ENCODE measurements around the gene RABGAP1.

Gene RABGAP1

GRCh38 chr9:123108976-123109375 is 168.2 kb downstream of the RABGAP1 start:
- no peak for TF ChIP-seq ZNF561 (tag by site-specific recombination; IDR thresholded peaks at IDR 0.05; ENCODE audit: borderline replicate concordance)
- no peaks in the 10 kb centered on the region for H3K4me1 ChIP-seq (ENCODE audit: control insufficient read depth, insufficient read depth, low read length)
- no peaks in the 10 kb centered on the region for H3K9me3 ChIP-seq (ENCODE audit: control insufficient read depth, insufficient read depth, low read depth, low read length)
- H3K36me3 ChIP-seq (ENCODE audit: control insufficient read depth in 2 of 2, insufficient read depth in 1 of 2, low read length in 2 of 2) = peaks cover 0 to 75% of the 10 kb centered on the region in 2 experiments; a peak in 1 of 3 replicates
- H3K4me3 ChIP-seq (ENCODE audit: low read depth, low read length) = no peak overlapping the region
- ChIA-PET CTCF (interaction anchor here (0.7 kb wide), 1 partner anchor 112 kb away, joined by 3 read pairs; no protein-coding TSS in a partner anchor), POLR2A (no interaction called here)
- no peak overlapping the region for H3K27ac ChIP-seq (ENCODE audit: extremely low read depth, low read depth, low read length)

DNA sequence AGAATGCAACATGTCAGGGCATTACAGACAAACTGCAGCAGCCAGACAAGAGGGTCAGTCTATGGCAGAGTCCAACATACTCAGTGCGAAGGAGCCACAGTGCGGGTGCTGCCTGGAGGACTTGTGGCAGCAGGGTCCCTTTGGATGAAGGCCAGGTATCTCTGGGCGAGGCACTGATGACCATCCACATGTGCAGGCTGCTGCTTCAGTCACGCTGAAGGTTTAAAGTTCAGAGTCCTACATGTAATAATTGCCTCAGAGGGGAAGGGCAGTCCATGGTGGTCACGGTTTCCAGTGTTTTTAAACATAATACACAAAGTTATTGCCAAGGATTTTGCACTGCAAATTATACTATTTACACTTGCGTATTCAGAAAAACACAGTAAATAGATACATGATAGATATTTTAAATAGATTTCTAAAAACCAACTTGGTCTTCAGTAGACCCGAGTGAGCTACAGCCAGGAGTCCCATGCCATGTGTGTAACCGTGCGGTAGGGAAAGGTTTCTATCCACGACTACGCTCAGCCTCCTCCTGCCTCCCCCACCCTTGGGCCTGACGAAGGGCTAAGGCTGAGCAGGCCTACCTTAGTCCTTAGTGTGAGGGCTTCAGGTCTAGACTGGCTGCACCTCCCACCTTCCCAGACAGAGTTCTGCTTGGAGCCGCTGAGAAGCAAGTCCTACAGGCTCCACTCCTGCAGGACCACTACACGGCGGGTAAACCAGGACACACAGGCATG is 168.9 kb downstream of the RABGAP1 start:
- ChIA-PET POLR2A (no interaction called here), CTCF (interaction anchor here (1.8 kb wide), 1 partner anchor 240 kb away, joined by 6 read pairs; no protein-coding TSS in a partner anchor)
- Histone ChIP-seq H3K27ac (ENCODE audit: extremely low read depth, low read depth, low read length) (no peak overlapping the region), H3K4me1 (ENCODE audit: control insufficient read depth, insufficient read depth, low read length) (no peaks in the 10 kb centered on the region), H3K4me3 (ENCODE audit: low read depth, low read length) (no peak overlapping the region), H3K36me3 (ENCODE audit: control insufficient read depth in 2 of 2, insufficient read depth in 1 of 2, low read length in 2 of 2) (peaks cover 0 to 69% of the 10 kb centered on the region in 2 experiments; a peak in 1 of 3 replicates), H3K9me3 (ENCODE audit: control insufficient read depth, insufficient read depth, low read depth, low read length) (no peaks in the 10 kb centered on the region)
- TF ChIP-seq OSR2 (tag by site-specific recombination; IDR thresholded peaks at IDR 0.05) (no peak), ZNF670 (tag by site-specific recombination; IDR thresholded peaks at IDR 0.05; ENCODE audit: low read depth) (no peak), KLF10 (tag by site-specific recombination; IDR thresholded peaks at IDR 0.05) (no peak), IKZF3 (tag by site-specific recombination; IDR thresholded peaks at IDR 0.05) (no peak), ZNF146 (tag by site-specific recombination; IDR thresholded peaks at IDR 0.05) (no peak), ZNF777 (tag by site-specific recombination; IDR thresholded peaks at IDR 0.05; ENCODE audit: borderline replicate concordance) (no peak), ZNF362 (tag by site-specific recombination; IDR thresholded peaks at IDR 0.05) (no peak), ZNF404 (tag by site-specific recombination; IDR thresholded peaks at IDR 0.05) (no peak)
- TF ChIP-seq, protein P1, sequence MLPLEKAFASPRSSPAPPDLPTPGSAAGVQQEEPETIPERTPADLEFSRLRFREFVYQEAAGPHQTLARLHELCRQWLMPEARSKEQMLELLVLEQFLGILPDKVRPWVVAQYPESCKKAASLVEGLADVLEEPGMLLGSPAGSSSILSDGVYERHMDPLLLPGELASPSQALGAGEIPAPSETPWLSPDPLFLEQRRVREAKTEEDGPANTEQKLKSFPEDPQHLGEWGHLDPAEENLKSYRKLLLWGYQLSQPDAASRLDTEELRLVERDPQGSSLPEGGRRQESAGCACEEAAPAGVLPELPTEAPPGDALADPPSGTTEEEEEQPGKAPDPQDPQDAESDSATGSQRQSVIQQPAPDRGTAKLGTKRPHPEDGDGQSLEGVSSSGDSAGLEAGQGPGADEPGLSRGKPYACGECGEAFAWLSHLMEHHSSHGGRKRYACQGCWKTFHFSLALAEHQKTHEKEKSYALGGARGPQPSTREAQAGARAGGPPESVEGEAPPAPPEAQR (tag by site-specific recombination; IDR thresholded peaks at IDR 0.05) = no peak

DNA sequence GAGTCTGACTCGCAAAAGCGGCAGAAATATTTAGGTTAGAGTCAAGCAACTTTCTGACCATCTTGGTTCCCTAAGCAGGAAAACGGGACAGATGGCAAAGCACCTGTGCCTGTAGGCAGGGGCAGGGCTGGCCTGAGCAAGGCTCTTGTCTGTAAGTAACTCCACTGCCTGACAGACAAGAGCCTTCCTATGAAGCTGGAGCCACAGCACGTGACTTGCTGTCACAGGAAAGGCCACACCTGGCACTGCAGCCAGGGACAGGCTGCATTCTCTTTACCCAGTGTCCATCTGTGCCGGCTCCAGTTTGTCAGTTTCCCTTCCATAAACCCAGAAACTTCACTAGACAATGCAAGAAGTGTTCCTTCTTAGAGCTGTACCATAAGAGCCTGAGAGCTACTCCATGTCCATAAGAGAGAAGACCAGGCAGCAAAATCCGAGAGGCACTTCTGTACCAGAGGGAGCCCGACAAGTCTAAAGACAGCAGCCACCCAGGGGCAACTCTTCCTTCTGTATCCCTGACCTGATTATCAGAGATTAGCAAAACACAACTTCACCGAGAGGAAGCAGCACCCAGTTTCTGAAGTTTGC is 170.7 kb downstream of the RABGAP1 start:
- Histone ChIP-seq H3K36me3 (ENCODE audit: control insufficient read depth in 2 of 2, insufficient read depth in 1 of 2, low read length in 2 of 2) (peaks cover 0 to 61% of the 10 kb centered on the region in 2 experiments; a peak in 1 of 3 replicates), H3K4me1 (ENCODE audit: control insufficient read depth, insufficient read depth, low read length) (no peaks in the 10 kb centered on the region), H3K27ac (ENCODE audit: extremely low read depth, low read depth, low read length) (no peak overlapping the region), H3K9me3 (ENCODE audit: control insufficient read depth, insufficient read depth, low read depth, low read length) (no peaks in the 10 kb centered on the region), H3K4me3 (ENCODE audit: low read depth, low read length) (no peak overlapping the region)
- POLR2A ChIA-PET = no interaction called here
- CTCF ChIA-PET = interaction anchor here (1.0 to 1.8 kb wide), 2 partner anchors 51 to 238 kb away, joined by 3 to 6 read pairs; no protein-coding TSS in a partner anchor
- TF ChIP-seq, protein P2, sequence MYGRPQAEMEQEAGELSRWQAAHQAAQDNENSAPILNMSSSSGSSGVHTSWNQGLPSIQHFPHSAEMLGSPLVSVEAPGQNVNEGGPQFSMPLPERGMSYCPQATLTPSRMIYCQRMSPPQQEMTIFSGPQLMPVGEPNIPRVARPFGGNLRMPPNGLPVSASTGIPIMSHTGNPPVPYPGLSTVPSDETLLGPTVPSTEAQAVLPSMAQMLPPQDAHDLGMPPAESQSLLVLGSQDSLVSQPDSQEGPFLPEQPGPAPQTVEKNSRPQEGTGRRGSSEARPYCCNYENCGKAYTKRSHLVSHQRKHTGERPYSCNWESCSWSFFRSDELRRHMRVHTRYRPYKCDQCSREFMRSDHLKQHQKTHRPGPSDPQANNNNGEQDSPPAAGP (tag by site-specific recombination; IDR thresholded peaks at IDR 0.05) = no peak
- TF ChIP-seq ZNF350 (tag by site-specific recombination; IDR thresholded peaks at IDR 0.05) = no peak
- TF ChIP-seq ZNF433 (tag by site-specific recombination; IDR thresholded peaks at IDR 0.05; ENCODE audit: low read depth) = no peak
- no peak for TF ChIP-seq GLI4 (tag by site-specific recombination; IDR thresholded peaks at IDR 0.05)
- TF ChIP-seq ZNF174 (tag by site-specific recombination; IDR thresholded peaks at IDR 0.05) = no peak
- TF ChIP-seq ZNF394 (tag by site-specific recombination; IDR thresholded peaks at IDR 0.05; ENCODE audit: borderline replicate concordance) = no peak
- TF ChIP-seq ZNF133 (tag by site-specific recombination; IDR thresholded peaks at IDR 0.05) = no peak
- no peak for TF ChIP-seq ZNF548 (tag by site-specific recombination; IDR thresholded peaks at IDR 0.05)
- no peak for TF ChIP-seq SALL2 (tag by site-specific recombination; IDR thresholded peaks at IDR 0.05; ENCODE audit: borderline replicate concordance)
- no peak for TF ChIP-seq ZNF221 (tag by site-specific recombination; IDR thresholded peaks at IDR 0.05; ENCODE audit: borderline replicate concordance)
- no peak for TF ChIP-seq ZBTB48 (tag by site-specific recombination; IDR thresholded peaks at IDR 0.05)
- no peak for TF ChIP-seq ZNF366 (tag by site-specific recombination; conservative IDR thresholded peaks at IDR 0.05)
- no peak for TF ChIP-seq ZNF544 (tag by site-specific recombination; IDR thresholded peaks at IDR 0.05)
- no peak for TF ChIP-seq ZNF501 (tag by site-specific recombination; IDR thresholded peaks at IDR 0.05)
- TF ChIP-seq ZNF26 (tag by site-specific recombination; IDR thresholded peaks at IDR 0.05) = no peak
- no peak for TF ChIP-seq ZNF132 (tag by site-specific recombination; IDR thresholded peaks at IDR 0.05; ENCODE audit: borderline replicate concordance)
- TF ChIP-seq ZNF354C (tag by site-specific recombination; IDR thresholded peaks at IDR 0.05; ENCODE audit: borderline replicate concordance, low read depth) = no peak

Data from HEK293 (cell line).